Tibial nerve (tissue), 4 donors: ENCODE results near the gene HEBP1.

Source experiments
- EP300 ChIP-seq, 2 donors: sonication (generic); formaldehyde crosslinking; IDR thresholded peaks; one replicate each; pipeline ENCODE4 v1.6.1; 2017; ENCODE audit warnings: antibody characterized with exemption in 2 of 2, mild to moderate bottlenecking in 1 of 2
- POLR2A ChIP-seq, 2 donors: fragments of 450-650 bp; IDR thresholded peaks; one replicate each; pipeline ENCODE4 v1.6.1; 2017; ENCODE audit warnings: antibody characterized with exemption in 2 of 2, mild to moderate bottlenecking in 2 of 2, moderate library complexity in 2 of 2
- TF ChIP-seq, protein P1 (sequence below), 5 experiments: fragments of 200-600 bp in 3 of 5; fragments of 450-650 bp in 2 of 5; sonication (generic) in 3 of 5; IDR thresholded peaks; one replicate each; pipeline ENCODE4 v1.5.1; 2016 to 2019; ENCODE audit warnings: antibody characterized with exemption in 5 of 5, mild to moderate bottlenecking in 3 of 5, moderate library complexity in 2 of 5

DNA sequence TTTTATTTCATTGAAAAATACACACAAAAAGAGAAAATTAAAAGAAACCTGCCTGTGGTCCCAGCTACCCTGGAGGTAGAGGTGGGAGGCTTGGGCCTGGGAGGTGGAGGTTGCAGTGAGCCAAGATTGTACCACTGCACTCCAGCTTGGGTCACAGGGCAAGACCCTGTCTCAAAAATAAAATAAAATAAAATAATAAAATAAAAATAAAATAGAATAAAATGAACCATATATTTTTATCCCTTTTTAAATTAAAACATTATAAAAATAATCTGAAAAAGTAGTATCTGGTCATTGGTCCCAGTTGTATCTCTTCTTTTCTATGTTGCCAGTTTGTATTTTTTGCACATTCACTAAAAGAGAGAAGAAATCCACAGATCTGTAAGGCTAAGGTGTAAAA lies 27.4 kb upstream of the HEBP1 start:
- TF ChIP-seq, protein P1, sequence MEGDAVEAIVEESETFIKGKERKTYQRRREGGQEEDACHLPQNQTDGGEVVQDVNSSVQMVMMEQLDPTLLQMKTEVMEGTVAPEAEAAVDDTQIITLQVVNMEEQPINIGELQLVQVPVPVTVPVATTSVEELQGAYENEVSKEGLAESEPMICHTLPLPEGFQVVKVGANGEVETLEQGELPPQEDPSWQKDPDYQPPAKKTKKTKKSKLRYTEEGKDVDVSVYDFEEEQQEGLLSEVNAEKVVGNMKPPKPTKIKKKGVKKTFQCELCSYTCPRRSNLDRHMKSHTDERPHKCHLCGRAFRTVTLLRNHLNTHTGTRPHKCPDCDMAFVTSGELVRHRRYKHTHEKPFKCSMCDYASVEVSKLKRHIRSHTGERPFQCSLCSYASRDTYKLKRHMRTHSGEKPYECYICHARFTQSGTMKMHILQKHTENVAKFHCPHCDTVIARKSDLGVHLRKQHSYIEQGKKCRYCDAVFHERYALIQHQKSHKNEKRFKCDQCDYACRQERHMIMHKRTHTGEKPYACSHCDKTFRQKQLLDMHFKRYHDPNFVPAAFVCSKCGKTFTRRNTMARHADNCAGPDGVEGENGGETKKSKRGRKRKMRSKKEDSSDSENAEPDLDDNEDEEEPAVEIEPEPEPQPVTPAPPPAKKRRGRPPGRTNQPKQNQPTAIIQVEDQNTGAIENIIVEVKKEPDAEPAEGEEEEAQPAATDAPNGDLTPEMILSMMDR (IDR thresholded peaks at IDR 0.05): no peak
- TF ChIP-seq EP300 (IDR thresholded peaks at IDR 0.05) (no peak), POLR2A (IDR thresholded peaks at IDR 0.05) (no peak)
